ENCODE data around the gene CBX1.

DNA sequence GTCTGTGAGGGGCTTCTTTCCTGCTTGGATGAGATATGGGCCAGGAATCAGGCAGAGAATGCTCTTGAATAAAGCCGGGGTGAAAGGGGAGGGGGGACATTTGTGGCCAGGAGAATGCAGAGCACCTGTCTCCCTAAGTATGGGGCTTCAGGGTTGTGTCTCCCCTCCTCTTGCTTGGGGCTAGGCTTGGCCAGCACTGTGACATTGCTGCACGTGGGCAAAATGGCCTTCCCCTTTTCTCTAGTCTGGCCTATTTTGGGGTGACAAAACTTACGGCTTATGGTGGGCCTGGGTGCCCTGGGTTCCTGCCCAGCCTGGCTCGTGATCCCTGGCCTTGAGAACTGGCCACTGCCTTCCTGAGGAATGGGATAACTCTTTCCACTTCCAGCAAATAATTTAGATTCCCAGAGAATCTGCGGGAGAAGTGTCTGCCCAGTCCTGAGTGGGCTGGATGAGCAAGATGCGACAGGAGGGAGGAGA lies 47.5 kb downstream of the CBX1 start:
- TF ChIP-seq POLR2A (IDR thresholded peaks at IDR 0.05; ENCODE audit: low read length) (no peak), GATA1 (IDR thresholded peaks at IDR 0.05; ENCODE audit: low read depth, low read length) (no peak)
